Measurements from ENCODE around the gene SHH.

- TF ChIP-seq ZBTB2 (CRISPR knock-in tag; IDR thresholded peaks at IDR 0.05; ENCODE audit: low read depth) (no peak), MAFK (conservative IDR thresholded peaks at IDR 0.05 in 1 of 2, IDR thresholded peaks at IDR 0.05 in 1 of 2; ENCODE audit: low read length in 2 of 2) (no peak), FOXM1 (CRISPR knock-in tag; IDR thresholded peaks at IDR 0.05) (no peak), FOXJ3 (CRISPR knock-in tag; IDR thresholded peaks at IDR 0.05; ENCODE audit: borderline replicate concordance) (no peak), BCL6 (CRISPR knock-in tag; IDR thresholded peaks at IDR 0.05) (no peak), POLR2G (IDR thresholded peaks at IDR 0.05; ENCODE audit: low read depth, low read length) (no peak), ZNF432 (CRISPR knock-in tag; IDR thresholded peaks at IDR 0.05; ENCODE audit: borderline replicate concordance) (no peak), ZNF530 (CRISPR knock-in tag; IDR thresholded peaks at IDR 0.05; ENCODE audit: low read depth) (no peak)
- TF ChIP-seq, protein P1, sequence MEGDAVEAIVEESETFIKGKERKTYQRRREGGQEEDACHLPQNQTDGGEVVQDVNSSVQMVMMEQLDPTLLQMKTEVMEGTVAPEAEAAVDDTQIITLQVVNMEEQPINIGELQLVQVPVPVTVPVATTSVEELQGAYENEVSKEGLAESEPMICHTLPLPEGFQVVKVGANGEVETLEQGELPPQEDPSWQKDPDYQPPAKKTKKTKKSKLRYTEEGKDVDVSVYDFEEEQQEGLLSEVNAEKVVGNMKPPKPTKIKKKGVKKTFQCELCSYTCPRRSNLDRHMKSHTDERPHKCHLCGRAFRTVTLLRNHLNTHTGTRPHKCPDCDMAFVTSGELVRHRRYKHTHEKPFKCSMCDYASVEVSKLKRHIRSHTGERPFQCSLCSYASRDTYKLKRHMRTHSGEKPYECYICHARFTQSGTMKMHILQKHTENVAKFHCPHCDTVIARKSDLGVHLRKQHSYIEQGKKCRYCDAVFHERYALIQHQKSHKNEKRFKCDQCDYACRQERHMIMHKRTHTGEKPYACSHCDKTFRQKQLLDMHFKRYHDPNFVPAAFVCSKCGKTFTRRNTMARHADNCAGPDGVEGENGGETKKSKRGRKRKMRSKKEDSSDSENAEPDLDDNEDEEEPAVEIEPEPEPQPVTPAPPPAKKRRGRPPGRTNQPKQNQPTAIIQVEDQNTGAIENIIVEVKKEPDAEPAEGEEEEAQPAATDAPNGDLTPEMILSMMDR (CRISPR knock-in tag; IDR thresholded peaks at IDR 0.05), result no peak
Observed at GRCh38 chr7:155835446-155836215, 23.4 kb upstream of the SHH start.

Data from HepG2 (cell line).